Activated CD4-positive, CD25-positive, alpha-beta regulatory T cell treated with anti-CD3 and anti-CD28 coated beads, Interleukin-2, amount 50 U/mL, for 16 hours (primary cell): Measurements from ENCODE around the gene CDH5.
"Not testable (repeated sequence)": the region's sequence is repeated elsewhere in the genome, so short reads cannot be mapped to it uniquely, and the experiment has no call there.

Experiments used
- DNase-seq: peaks from one replicate; pipeline ENCODE4 v3.0.0-alpha.2; 2020; ENCODE audit warnings: low read depth, low spot score

Gene CDH5

GRCh38 chr16:66437391-66437945 lies 71.0 kb downstream of the CDH5 start:
- no peak for DNase-seq

GRCh38 chr16:66438536-66438935 lies 72.0 kb downstream of the CDH5 start:
- DNase-seq: no peak

DNA sequence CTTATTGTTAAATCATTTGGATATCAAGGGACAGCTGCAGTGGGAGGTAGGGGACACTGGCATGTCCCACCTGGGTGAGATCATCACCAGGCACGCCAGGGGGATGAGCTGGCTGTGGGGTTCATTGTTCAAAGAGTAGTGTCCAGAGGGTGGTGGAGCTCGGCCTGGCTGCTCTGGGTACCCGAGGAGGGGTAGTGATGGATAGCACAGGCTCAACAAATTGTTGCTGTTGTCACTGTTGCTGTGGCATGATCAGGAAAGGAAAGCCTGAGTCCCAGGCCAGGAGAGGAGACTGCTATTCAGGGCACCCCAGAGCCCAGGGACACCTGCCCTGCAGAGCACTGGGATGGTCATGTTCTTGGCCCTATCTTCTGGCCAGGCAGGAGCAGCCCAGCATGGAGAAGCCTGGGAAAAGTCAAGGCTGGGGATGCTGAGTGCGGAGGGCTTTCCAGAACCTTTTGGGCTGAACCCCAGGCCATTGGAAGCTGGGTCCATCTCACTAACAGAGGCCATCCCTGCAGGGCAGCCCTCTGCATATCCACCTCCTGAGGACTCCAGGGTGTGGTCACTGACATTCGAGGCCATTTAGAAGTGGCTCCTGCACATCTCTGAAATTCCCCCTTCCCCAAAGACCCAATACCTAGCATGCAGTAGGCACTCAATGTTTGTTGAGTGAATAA lies 72.7 kb downstream of the CDH5 start:
- no peak for DNase-seq

DNA sequence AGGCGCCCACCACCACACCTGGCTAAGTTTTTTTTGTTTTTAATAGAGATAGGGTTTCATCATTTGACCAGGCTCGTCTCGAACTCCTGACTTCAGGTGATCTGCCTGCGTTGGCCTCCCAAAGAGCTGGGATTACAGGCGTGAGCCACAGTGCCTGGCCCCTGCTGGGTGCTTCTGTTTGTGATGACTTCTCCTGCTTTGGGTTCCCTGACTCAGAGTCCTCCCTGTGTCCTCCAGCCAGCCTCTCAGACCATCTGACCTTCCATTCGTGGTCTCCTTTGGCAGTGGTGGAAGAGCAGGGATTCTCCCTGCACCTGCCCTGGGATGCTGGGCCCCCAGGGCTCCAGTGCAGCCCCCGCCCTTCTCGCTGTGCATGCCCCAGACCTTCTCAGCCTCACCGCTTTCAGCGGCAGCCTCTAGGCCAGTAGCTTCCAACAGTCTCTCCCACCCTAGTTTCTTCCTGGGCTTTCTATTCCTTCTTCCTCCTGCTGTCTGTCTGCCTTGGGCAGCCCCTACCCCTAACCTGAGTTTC lies 73.8 kb downstream of the CDH5 start:
- DNase-seq: no peak

- DNase-seq: no peak
Measured at GRCh38 chr16:66440970-66441369, 74.5 kb downstream of the CDH5 start.

GRCh38 chr16:66441586-66442375 lies 75.3 kb downstream of the CDH5 start:
- no peak for DNase-seq

DNA sequence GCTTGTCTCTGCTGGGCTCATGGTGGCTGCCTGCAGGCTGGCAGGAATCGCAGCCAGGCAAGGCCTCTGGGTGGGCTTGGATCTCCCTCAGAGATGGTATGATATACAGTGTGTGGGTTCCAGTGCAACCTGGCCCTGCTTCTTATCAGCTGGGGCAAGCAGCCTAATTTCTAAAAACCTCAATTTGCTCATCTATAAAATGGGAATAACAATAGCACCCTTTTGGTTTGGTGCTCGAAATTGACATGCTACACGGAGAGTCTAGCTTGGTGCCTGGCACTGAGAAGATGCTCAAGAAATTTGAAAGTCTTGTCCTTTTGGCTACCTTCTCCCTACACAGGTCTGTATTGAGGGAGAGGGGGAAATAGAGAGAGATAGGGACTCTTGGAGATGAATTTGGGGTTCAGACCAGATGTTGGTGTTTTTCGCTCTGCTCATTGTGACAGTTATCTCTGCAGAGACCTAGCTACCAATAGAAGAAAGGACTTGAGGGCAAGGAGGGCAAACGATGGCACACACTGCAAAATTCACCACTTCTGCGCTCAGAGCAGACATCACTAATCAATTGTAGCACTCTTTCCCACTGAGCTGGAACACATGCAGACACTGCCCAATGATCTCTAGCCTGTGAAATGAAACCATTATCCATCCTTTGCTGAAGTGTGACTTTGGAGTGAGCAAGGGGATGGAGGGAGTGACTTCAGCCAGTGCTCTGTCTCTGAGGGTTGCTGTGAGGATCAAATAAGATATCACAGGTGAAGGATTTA lies 76.2 kb downstream of the CDH5 start:
- DNase-seq: no peak

DNA sequence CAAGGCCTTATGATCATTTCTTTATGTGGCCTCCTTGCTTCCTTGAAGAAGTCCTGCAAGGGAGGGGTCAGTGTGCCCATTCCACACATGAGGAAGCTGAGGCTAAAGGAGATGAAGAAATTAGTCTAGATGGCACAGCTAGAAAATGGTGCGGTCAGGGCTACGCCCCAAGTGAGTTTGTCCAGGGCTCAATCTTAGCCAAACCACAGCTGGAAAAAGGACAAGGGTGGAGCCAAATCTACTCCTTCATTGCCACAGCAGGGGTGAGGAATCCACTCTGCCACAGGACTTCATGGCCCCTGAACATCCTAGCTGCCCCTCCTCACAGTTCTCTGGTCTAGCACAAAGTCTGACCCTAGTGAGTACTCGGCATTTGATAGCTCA lies 76.8 kb downstream of the CDH5 start:
- no peak for DNase-seq

DNA sequence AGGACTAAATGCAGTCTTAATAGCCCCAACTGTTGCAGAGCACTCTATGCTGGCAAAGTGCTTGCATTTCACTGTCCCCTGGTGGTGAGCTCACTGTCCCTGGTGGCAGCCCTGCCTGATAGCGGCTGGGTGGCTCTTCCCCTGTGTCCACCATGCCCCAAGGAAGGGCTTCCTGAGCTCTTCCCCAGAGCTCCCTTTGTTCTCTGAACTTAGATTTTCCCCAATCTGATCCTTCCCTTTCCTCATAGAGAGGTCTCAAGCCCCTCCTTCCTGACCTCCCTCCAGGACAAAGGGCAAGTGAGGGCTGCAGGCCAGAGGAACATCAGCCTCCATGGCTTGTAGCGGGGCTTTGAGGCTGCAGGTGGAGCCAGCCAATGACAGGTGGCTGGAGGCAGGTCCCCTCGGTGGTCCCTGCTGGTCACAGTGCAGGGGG lies 77.6 kb downstream of the CDH5 start:
- DNase-seq: no peak

DNA sequence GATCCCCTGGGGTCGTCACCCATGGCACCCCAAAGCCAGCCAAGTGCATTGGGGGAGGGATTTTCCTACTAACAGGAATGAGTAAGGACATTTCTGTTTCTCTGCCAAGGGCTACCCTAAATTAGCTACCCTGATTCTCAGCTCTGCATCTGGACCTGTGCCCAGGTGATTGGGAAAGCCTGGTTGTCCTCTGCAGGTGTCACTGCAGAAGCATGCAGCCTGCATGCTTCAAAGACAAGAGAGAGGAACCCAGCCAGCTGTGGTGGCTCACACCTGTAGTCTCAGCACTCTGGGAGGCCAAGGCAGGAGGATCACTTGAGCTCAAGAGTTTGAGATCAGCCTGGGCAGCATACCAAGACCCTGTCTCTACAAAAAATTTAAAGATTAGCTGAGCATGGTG lies 80.2 kb downstream of the CDH5 start:
- DNase-seq: no peak

DNA sequence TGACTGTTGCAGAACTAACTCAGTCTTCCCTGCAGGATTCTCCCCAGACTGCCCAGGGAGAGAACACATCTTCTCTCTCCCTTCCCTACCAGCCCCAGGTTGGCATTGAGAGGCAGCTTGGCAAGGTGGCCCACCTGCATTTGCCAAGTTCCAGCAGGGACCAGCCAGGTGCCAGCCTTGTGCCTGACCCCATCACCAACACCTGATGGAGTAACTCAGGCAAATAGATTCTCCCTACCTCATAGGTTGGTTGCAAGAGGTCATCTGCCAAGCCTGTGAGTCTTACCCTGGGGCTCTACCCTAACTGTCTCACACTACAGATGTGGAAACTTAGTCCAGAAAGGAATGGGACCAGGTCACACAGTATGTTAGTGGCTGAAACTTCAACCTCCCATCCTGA lies 81.0 kb downstream of the CDH5 start:
- no peak for DNase-seq

DNA sequence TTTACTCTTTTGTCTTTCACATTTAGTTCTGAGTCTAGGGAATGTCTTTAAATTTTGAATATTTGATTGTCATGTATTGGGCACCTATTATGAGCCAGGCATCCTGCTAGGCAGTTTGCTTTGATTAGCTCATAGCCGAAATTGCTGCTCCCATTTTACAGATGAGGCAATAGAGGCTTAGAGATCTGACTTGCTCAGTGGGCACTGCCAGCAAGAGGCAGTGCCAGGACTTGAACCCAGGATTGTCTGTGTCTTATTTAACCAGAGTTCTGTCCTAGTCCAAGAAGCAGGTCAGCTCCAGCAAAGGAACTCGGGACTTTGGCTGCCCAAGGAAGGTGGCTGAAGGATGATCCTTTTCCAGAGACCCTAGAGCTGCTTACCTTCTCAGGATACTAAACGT lies 85.1 kb downstream of the CDH5 start:
- no peak for DNase-seq

DNA sequence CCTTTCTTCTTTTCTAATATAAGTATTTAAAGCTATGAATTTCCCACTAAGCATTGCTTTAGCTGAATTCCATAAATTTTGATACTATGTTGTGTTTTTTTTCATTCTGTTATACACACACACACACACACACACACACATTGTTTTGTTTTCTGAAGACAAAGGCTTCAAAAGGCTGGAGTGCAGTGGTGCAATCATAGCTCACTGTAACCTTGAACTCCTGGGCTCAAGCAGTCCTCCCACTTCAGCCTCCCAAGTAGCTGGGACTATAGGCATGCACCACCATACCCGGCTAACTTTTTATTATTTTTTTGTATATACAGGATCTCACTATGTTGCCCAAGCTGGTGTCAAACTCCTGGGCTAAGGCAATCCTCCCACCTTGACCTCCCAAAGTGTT lies 86.7 kb downstream of the CDH5 start:
- not testable (repeated sequence) for DNase-seq
